ENCODE data around the gene LRWD1.

The LRWD1 gene

GRCh38 chr7:102464577-102465280, at the start of gene LRWD1, which contains the start of gene ALKBH4:
TSS of gene LRWD1 (plus strand) at chr7:102464984. CDS start at chr7:102465081, 97 bp downstream.
TSS of gene ALKBH4 (minus strand) at chr7:102464863. CDS start at chr7:102464836, 27 bp downstream.
- peak; percentile 87 for DNase-seq (ENCODE audit: low spot score)

GRCh38 chr7:102415685-102416225, 49.0 kb upstream of the LRWD1 start:
- peak; percentile 38 for DNase-seq (ENCODE audit: low spot score)

- DNase-seq (ENCODE audit: low spot score): no peak
Measured at GRCh38 chr7:102416406-102416805, 48.4 kb upstream of the LRWD1 start.

- no peak for DNase-seq (ENCODE audit: low spot score)
Measured at GRCh38 chr7:102417105-102417504, 47.7 kb upstream of the LRWD1 start.

- no peak for DNase-seq (ENCODE audit: low spot score)
Measured at GRCh38 chr7:102418592-102418991, 46.2 kb upstream of the LRWD1 start.

GRCh38 chr7:102421706-102422240, 43.0 kb upstream of the LRWD1 start:
- DNase-seq (ENCODE audit: low spot score): no peak

- DNase-seq (ENCODE audit: low spot score): no peak
Measured at GRCh38 chr7:102424129-102424551, 40.6 kb upstream of the LRWD1 start.

- DNase-seq (ENCODE audit: low spot score): peak; percentile 42
Measured at GRCh38 chr7:102424787-102425218, 40.0 kb upstream of the LRWD1 start.

- peak; percentile 50 for DNase-seq (ENCODE audit: low spot score)
Measured at GRCh38 chr7:102425639-102426267, 39.0 kb upstream of the LRWD1 start.

GRCh38 chr7:102426268-102427018, 38.3 kb upstream of the LRWD1 start:
- peak; percentile 62 for DNase-seq (ENCODE audit: low spot score)

GRCh38 chr7:102427019-102427405, 37.8 kb upstream of the LRWD1 start:
- no peak for DNase-seq (ENCODE audit: low spot score)

- no peak for DNase-seq (ENCODE audit: low spot score)
Measured at GRCh38 chr7:102429141-102429899, 35.5 kb upstream of the LRWD1 start.

- peak; percentile 35 for DNase-seq (ENCODE audit: low spot score)
Measured at GRCh38 chr7:102431617-102432298, 33.0 kb upstream of the LRWD1 start.

GRCh38 chr7:102432442-102433218, 32.2 kb upstream of the LRWD1 start:
- DNase-seq (ENCODE audit: low spot score): no peak

- DNase-seq (ENCODE audit: low spot score): peak; percentile 60
Measured at GRCh38 chr7:102433219-102434038, 31.4 kb upstream of the LRWD1 start, which contains the start of gene ORAI2. TSS of gene ORAI2 (plus strand) at chr7:102433575. CDS start at chr7:102438957, 5,382 bp downstream.

- no peak for DNase-seq (ENCODE audit: low spot score)
Measured at GRCh38 chr7:102434039-102434486, 30.7 kb upstream of the LRWD1 start.

GRCh38 chr7:102436118-102436517, 28.7 kb upstream of the LRWD1 start:
- DNase-seq (ENCODE audit: low spot score): no peak

- DNase-seq (ENCODE audit: low spot score): no peak
Measured at GRCh38 chr7:102439963-102440795, 24.6 kb upstream of the LRWD1 start.

Data from pons (tissue), 1 donor.